NCI-H345 treated with DMSO at 0.1 percent for 48 hours (cell line): Measurements from ENCODE around the gene PALMD.

Source experiments
- DNase-seq: peaks from one replicate; lab custom pipeline; 2025; ENCODE audit not compliant: unreplicated experiment; lab: John Stamatoyannopoulos, UW

PALMD gene

DNA sequence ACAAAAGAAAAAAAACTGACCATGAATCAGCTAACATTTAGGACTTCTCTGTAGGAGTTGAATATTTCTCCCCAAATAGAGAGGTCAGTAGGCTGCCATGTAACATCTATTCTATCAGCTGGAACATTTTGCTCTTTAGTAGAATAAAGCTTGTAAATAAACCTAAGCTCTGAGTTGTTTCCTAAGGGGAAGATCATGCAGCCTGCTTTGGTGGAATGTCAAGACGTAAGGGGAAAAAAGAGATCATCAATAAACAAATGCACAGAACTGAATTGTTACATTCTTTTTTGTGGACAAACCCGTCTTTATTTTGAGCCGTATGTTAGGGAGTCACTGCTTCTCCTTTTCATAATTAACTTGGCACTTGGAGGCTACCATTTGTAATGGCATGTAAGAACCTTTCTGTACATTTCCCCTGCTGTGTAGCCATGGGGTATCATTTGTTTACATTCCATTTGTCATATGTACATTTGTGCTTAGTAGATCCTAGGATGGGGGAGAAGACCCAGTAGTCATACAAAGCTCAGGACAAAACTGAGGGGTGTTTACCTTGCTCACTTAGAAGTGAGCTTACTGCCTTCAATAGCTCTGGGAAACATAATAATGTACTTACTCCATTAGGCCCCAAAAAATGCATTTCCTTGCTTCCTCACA, 10.8 kb upstream of the PALMD start:
- no peak for DNase-seq

DNA sequence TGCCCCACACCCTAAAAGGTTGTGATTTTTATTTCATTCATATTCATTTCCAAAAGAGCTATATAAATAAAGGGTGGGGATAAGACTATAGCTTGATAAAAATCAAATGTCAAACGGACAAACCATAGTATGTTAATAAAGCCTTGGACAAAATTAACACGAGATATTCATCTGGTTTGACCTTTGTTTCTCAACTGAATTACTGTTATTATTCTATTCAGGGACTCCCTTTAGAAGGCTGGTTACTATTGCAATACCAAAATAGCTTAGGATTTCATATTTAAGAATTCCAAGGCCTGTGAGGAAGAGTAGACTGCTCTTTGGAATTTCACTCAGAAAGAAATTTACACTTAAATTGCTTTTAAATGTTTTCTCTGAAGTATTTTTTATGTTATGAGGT, 10.2 kb upstream of the PALMD start:
- no peak for DNase-seq

DNA sequence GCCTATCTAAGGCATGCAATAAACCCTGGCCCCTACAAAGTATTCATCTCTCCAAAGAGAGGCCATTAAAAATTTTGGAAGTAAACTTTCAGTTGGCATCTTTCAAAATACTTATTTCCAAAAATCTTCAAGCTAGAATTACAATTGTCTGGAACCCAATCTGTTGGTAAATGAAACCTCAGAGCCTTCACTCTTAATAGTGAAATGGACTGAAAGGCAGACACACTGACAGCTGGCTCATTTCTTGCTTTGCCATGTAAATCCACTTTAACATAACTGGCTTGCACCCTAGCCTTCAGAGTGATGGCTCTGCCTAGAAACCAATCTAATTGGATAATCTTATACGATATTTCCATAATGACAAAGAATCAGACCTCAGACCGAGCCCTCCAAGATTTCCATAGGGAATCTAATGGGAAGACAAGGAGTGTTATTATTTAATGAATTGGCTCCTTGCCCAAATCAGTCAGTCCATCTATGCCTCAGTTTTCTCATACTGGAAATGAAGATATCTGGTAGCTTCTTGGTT, 9.2 kb upstream of the PALMD start:
- DNase-seq = no peak

DNA sequence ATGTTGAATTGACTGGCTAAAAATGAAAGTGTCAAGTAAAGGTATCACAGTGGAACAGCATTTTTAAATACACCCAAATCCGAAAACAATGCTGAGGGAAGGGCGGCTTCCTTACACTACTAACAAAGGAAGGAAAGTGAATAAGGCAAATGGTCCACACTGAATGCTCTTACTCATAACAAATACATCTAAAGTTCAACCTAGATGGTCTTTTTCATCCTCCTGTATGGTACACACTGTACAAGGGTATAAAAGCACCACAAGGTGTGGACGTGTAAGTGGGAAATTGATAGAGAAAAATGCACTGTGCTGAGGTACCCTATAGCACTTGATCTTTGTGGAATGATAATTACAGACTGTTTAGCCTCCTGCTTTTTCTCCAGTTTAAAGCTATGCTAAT, 7.1 kb upstream of the PALMD start:
- DNase-seq = no peak

DNA sequence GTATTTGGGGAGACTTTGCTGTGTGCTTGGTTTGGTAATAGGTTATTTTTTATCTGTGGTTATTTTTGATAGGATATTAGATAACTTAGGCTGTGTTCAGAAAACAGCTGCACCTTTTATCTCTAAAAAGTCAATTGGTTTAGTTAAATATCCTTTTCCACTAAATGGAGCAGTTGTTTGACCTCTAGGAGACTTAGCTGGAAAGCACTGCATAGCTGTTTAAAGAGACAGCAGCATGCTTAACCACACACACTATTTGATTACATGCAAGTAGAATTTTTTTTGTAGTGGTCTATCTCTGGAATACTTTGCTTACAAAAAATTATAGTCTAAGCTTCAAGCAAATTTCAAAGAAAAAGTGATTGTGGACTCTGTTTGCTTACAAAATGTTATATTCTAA, 6.5 kb upstream of the PALMD start:
- no peak for DNase-seq

DNA sequence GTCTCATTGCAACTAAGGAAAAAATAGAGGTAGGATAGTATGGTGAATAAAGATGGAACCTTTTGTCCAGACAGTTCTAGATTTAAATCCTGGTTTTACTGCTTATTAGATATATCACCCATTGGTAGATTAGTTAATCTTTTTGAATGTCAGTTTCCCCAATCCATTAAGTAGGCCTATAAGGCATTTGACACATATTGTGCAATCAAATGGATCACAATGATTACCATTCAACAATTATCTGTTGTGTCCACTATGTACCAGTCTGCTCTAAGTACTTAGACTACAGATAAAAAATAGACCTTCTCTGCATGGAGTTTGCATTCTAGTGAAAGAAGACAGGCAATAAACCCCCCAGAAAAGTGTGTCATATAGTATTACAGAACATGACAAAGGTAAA, 6.0 kb upstream of the PALMD start:
- DNase-seq = no peak

DNA sequence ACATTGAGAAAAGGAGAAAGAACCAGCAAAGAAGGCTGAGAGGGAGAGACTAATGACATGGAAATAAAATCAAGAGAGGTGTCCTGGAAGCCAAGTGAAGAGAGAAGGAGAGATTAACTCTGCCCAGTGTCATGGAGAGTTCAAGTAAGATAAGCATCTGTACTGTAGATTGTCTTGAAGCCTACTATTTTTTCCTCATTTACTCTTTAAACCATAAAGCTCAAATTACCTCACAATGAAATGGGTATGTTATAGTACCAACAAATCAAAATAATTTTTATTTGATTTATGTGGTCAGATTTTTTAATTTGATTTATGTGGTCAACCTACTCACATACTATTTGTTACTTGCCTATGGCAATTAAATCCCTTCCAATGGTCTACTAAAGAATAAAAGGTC, 5.2 kb upstream of the PALMD start:
- no peak for DNase-seq

DNA sequence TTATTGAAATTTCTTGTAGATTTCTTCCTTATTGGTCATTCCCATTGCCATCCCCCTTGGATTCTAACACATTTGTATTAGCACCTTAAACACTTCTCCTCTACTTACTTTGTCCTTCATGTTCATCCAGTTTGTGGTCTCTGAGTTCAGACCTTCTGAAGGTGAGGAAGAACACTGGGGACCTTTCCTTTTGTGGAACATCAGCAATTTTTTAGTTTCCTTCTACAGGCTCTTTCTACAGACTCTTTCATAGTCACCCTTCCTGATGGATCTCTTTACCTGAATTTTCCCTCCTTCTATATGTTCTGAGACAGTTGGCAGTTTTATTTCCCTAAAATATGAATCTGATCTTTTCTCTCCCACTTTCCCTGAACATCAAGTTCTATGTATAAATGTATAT, 4.4 kb upstream of the PALMD start:
- DNase-seq = no peak

DNA sequence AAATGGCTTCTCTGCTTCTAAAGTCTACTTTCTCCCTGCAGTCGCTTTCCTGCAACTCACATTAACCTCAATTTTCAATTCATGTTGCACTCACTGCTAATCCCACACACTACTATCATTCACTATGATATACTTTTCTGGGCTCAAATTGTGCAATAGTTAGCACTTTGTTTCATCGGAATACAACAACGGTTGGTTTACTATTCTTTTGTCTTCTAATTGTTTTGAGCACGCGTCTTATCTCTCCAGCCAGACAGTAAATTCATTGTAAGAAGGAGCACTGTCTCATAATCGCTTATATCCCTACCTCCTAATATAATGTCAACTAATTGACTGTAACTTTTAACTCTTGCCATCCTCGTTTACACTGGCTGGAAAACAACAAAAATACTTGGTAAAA, 3.9 kb upstream of the PALMD start:
- DNase-seq = no peak

DNA sequence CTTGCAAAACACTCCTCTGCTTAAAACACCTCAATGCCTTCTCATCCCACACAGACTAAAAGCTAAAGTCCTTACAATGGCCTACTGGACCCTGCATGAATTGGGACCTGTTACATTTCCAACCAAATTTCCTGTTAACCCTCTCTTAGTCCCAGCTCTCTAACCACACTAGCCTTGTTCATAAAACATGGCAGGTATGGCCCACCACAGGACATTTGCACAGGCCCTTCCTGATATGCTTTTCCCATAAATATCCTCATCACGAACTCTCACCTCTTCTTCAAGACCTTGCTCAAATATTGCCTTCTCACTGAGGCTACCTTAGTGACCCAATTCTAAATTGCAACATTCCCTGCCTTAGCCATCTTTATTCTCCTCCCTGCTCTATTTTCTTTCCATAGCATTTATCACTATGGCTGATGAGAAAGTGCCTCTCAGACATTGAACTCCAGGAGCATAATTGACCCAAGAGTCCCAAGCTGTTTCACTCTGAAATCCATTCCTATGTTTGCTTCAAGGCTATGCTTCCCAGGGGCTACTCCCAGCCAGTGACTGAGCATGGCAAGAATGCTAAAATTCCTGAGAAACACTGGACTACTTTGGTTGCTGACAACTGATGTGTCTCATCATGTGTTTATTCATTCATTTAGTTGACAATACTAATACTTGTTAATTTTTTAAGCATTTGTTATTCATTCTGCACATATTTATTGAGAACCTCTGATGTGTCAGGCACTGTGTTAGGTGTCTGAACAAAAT, 2.7 kb upstream of the PALMD start:
- DNase-seq = no peak

DNA sequence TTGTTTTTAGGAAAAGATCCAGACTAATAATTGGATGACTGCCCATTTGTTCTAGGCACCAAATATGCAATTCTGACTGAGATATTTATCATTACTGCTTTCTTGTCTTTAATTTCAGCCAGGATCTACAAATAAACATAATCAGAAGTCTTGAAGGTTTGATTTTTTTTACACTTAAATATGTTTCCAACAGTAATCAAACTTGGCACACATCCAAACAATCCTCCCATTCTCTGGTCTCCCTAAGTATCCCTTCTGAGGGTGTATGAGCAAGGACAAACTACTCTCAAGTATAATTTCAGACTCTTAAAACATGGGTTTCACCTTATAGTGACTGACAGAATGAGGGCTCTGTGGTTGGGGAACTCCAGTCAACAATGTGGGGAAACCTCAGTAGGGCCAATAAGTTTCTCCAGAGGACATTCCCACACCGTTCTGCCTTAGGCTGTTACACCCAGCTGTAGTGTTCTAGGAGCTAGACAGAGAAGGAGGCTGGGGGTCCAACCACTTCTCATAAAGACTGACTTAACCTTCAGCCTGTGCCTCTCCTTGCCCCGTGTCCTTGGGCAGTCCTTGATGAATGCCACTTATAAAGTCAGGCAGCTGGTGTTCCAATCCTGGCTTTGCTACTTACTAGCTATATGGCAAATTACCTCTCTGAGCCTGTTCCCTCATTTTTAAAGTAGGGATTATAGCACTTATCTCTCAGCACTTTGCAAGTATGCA, 1.5 kb upstream of the PALMD start:
- DNase-seq = no peak

DNA sequence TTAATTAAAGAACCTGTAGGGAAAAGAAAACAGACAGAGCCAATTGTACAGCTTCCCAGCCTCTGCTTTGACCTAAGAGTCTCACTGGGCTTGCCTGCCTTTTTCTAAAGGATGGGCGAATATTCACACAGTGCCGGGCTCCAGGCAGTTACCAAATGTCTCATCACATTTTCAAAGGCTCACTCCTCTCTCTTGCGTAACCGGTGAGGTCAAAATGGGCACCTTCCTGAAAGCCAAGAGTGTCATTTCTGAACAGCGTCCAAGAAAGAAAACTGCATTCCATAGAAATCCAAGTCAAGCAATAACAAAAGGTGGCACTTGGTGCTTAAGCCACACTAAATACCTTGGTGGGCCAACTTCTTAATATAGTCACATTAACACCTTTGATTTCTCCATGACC, 710 bp upstream of the PALMD start:
- no peak for DNase-seq

DNA sequence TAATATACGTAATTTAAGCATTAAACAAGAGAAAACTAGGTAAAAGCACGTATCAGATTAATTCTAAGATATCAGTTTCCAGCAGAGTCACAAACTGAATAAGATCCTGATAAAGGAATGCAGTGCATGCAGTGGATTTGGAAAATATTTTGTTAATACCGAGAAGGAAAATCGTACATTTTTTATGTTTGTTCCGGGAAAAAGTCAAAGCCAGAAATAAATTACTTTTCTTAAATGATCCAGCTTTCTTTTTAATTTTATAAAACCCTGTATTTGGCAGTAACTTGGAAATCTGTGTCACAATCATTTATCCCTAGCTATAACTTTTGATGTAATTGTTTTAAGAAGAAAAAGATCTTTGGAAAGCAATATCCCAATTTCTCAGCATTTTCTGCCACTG, 955 bp downstream of the PALMD start:
- no peak for DNase-seq

DNA sequence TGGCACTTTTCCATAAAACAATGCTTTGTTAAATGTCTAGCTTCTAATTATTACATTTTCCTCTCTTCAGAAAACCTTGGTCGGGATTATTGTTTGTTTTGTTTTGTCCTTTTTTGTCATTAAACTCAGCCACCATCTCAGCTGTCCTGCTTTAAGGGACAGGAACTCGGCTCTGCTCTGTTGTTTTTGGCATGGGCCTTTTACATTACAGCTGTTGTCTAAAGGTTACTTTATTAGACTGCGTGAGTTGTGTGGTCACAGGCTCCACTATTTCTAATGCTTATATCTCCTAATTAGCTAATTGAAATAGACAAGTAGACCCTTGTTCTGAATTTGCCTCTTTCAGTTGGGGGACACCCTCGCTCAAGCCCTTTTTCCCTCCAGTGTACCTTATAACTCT, 1.6 kb downstream of the PALMD start:
- DNase-seq = no peak

DNA sequence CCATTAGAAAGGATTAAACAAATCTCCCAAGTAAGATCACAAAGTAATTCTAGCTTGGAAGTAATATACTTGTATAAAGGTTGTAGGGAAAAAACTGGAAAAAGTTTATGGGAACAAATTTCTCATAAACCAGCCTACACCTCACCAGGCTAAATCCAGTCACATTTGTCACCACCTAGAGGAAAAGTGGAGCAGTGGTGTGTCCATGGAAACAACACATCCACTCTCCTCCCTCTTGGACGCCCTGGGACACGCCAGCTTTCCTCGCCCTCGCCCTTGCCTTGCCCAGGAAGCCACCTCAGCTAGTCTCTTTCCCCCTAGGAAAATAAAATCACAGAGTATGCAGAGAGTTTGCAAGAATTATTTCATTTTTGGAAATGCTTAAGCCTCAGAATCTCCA, 2.2 kb downstream of the PALMD start:
- DNase-seq = no peak

DNA sequence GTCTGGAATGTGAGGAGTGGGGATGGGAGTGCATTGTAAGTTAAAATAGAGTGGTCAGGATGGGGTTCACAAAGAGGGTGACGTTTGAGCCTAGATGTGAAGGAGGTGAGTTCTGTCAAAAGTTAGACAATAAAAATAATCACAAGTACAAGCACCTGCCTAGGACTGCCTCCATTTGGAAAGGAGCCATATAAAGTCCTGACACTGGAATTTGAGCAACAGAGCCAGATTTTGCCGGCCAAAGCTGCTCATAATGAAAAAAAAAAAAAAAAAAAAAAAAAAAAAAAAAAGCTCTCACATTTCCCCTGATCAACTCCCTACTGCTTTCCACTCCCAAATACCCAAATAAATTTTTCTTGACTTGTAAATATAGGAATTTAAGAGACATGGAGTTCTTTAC, 4.1 kb downstream of the PALMD start:
- DNase-seq = no peak

DNA sequence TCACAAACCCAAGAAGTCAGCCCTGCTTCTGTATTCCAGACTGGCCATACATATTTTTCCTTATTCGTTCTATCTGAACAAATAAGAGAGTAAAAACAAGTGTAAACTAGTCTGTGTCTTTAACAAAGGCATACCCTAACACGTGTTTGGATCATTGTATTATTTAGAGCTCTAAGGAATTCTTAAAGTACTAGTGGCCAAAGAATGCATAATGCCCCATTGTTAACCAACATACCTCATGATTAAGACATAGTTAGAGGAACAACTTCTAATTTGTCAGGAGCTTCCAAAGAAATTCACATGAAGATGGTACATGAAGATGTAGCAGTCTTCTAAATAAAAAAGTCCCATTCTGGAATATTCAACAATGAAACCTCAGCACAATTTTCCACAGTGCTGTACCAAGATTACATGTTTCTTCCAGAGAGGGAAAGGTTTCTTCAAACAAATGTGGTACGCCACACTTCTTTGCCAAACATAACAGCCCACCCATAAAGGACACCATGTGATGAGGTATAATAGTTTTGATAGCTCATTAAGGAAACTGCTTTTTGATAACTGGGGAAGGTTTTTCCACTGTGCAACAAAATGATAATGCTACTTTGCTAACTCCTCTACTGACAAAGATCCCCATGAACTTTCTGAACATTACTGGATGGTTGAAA, 5.0 kb downstream of the PALMD start:
- no peak for DNase-seq

DNA sequence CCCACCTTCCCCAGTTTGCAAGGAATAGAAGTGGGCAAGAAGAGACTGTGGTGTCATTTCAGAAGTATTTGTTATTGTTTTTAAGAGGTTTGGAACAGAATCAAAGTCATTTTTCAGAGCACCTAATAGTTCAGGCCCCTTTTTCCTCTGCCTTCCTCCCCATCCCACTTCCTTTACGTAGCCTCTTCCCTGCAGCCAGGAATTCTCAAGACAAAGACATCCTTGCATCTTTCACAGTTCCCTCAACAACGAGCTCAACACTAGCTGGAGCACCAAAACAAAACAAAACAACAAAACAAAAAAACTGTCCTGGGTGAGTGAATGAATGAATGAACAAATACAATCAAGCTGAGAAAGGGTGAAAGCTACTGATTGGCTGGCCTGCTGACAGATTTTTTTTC, 7.0 kb downstream of the PALMD start:
- DNase-seq = no peak

DNA sequence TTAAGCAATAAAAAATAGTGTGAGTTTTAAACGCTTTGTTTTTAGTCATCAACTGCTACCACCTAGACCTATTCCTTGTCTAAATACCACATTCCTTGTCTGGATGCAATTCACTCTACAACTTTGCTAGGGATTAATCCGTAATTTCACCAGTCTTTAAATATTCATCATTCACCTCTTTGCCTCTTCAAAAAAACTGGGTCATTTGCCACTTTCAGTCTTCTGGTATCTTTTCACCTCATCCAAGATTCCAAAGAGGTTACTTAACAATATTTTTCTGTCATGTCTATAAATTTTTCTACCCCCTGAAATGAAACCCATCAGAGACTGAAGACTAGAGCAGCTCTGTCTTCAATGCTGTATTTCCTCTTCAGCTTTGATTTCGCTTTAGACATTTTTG, 9.5 kb downstream of the PALMD start:
- no peak for DNase-seq

DNA sequence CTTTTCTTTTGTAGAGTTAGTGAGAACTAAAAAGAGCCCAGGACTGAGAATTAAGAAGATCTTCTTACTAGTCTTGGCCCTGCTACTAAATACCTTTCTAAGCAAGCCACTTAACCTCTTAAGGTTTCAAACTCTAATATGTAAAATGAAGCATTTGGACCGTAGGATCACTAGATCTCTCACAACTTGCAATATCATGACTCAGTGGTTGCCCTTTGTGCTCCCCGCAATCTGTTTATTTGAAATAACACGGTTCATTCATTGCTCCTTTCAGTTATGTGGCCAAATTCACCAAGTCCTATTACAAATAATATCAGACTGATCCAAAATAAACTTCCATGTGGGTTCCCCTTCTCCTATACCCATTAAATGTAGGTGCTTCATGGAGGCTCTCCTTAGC, 10.8 kb downstream of the PALMD start:
- DNase-seq = no peak

DNA sequence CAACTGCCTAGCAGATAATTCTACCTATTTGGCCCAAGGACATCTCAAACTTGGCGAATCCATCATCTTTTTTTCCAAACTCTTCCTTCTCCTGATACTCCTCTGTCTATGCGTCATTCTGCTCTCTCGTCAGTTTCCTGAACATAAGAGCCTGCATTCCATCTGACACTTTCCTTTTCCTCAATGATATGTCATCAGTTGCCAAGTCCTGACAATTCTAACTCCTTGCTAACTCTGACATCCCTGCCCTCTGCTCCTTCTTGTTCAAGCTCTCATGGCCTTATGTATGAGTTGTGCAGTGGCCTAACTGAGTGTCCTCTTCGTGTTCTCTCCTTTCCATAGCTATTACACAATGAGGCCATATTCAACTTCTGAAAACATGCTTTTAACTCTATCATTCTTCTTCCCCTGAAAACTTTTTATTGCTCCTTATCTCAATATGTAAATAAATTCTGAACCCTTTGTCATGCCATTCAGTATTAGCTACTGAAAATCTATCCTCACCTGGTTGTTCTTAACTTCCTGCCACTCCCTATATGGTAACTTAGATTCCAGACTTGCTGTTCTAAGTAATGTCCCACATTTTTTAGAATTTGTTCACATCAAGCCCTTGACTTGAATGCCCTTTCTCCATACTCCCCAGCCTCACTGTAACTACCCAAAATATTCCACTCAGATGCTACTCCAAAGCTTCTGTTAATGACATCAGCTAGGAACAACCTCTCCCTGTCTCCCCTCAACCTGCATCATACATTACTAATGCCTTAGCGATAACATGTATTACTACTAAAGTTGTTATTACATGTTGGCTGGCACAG, 11.5 kb downstream of the PALMD start:
- no peak for DNase-seq
